HG03097 (cell line): ENCODE results near the gene PLA2G4D.

Source experiments
- ATAC-seq: cut with Tn5 transposase; IDR thresholded peaks from one replicate; pipeline ENCODE4 v1.9.1; 2021; ENCODE audit not compliant: unreplicated experiment, low FRiP score

Gene PLA2G4D

DNA sequence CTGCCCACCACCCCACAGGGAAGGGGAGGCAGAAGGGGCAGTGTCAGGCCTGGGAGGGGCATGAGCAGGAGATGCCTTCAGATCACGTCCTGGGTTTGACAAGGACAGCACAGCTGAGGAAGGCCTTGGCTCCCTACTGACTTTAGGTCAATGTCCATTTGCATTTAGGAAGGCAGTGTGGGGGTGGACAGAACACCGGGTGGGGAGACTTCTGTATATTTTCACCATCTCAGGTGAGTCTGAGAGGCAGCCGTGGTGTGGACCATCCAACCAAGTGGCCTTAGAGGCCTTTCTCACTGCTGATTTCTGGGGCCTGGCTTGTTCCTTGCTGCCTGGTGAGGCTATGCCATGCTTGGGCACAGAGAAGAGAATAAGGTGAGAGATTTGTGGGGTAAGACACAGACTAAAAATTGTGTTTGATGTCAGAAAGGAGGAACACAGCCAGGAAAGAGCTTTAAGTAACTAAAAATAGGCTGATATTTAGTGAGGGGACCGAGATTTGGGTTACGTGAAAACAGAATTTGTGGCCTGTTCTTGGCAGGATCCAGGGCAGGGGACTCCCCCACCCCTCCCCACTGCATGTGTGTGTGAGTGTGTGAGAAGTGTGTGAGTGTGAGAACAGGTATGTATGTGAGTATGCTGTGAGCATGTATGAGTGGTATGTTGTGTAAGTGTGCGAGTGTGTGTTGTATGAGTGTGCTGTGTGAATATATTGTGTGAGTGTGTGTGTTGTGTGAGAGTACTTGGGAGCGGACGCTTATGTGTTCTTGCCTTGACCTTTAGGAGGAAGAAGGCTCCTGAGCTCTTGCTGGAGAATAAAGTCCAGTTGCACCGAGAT is 61.8 kb downstream of the PLA2G4D start:
- ATAC-seq: no peak

DNA sequence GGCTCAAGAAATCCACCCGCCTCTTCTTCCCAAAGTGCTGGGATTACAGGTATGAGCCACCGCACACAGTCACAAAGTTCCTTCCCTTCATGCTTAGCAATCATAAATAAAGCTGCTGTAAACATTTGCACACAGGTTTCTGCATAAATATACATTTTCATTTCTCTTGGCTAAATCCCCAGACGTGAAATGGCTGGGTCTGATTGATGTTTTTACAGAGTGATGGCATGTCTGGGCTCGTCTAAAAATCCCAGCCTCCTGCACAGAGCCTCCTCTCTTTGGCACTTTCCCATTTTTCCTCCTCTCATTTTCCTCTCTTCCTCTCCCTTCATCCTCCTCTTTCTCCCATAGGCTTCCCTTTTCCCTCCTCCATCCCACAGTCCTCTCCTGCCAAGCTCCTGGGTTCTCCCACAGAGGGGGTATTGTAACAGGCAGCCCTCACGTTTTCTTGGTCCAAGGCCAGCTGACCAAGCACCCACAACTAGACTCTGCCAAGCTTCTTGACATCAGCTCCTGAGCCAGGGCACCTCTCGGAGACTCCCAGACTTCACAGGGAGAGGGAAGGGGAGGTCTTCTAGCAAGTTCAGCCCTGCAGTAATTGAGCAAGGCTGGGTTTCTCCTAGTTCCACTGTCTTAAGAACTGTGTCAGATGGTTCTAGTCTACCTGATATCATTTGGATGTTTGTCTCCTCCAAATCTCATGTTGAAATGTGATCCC is 63.0 kb downstream of the PLA2G4D start:
- ATAC-seq: no peak

DNA sequence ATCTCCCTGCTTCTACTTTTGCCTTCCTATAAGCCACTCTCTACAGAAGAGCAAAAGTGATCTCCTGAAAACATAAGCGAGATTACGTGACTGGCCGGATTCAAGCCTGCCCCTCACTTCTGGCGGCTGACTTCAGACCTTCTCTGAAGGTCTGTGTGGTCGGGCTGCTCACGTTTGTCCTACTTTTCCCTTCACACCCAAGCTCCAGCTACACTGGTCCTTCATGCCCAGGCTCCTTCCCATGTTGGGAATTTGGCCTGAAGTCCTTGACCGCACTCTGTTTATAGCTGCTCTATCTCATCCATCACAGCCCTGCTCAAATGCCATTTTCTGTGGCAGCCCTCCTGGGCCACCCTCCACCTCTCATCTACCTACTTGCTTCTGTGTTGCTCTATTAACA is 66.8 kb downstream of the PLA2G4D start:
- no peak for ATAC-seq

DNA sequence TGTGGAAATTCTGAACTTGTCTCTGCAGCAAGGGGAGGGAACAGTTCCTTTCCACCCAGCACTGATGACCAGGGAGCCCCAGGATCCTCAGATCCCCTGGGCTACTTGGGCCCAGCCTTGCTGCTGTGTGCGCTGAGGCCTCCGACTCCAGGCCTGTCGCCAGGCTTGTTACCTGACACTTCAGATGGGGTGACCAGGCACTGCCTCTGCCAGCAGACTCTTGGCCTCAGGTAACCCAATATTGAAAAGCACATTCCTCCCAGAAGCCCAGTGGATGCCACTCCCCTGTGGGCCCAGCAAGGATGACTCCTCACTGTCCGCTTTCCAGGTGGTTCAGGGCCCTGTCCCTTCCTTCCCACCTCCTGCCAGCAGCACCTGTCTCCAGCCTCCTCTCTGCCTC is 70.1 kb downstream of the PLA2G4D start:
- no peak for ATAC-seq

DNA sequence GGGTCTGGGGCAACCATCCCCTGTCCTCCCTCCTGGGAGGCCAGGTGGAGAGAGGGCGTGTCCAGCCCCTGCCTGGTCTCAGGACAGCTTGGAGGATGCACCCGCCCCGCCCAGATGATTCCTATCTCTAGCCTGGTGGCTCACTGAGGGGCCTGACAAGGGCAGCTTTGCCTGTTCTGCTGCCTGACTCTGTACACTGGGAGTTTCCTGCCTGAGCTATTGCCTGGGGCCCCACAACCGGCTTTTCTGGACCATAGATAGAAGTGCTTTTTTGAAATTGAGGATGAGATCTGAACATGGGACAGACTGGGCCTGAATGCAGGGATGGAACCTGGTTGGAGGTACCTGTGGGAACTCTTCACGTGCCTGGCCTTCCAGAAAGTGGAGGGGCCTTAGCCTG is 72.8 kb downstream of the PLA2G4D start:
- ATAC-seq: no peak

DNA sequence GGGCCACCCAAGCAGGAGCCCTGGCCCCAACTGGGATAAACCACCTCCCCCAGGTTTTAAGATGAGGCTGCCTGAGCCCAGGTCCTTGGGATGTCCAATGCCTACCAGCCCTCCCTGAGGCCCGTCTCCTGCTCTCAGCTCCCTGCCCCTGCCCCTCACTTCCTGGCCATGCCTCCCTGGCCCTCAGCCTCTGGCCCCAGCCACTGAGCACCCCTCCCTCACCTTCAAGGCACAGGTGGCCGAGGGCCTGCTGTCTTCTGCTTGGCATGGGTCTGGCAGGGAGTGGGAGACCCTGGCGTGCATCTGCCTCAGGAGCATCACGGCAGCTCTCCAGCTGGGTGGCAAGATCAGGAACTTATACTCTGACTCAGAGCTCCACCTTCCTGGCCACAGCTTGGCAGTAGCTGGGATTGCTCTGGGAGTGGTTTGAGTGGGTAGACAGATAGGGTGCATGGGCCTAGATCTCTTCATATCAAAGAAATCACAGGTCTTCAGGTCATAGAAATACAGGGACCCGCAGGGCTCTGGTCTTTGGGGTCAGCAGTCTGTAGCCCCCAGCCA is 73.6 kb downstream of the PLA2G4D start, which contains the start of gene PLA2G4E:
Gene PLA2G4E (minus strand): TSS at position 330 of the 561 bp plus-strand sequence. CDS start 12 bp downstream, at position 318.
- ATAC-seq: no peak

DNA sequence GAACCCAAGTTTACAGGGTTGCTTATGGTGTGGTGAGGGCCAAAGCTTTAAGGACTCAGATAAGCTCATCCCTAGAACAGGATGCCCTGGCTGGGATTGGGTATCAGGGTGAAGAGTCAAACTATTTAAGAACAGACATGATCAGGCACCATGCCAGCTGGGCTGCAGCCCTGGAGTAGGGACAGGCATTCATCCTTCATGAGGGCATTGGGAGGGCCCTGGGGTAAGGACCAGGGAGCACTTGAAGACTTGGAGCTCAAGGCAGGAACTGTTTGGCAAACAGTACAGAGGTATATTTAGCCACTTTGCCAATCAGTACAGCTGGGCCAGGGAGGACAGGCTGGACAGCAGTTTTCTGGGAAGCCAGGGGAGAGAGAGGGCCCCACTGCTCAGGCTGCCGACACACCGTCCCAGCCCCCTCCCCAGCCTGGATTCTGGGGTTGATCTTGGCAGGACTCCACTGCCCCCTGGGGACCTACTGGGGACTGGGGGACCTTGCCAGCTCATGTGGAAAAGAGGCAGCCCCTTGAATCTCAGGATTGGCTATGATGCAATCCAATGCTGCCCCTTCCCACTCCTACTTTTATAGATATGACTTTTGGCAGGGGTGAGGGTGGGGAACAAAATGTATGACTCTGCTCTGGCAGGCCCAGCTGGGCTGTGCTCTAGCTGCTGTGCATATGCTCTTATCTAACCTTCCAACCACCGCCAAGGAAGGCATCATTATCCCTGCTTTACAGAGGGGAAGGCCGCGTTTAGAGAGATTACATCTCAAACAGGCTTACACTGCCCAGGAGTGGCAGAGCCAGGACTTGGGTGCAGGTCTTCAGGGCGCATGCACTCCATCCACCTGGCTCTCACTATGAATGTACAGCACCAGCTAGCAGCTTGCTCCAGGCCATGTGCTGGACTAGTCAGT is 75.8 kb downstream of the PLA2G4D start:
- ATAC-seq: no peak
